K562 treated with DMSO at 1 percent for 4 hours (cell line): ENCODE measurements around the gene GPATCH11. TPM values are rescaled to one million over a fixed set of nuclear protein-coding genes. Genes with fewer than 3 reads are reported as not detected.

Experiments used
- total RNA-seq: library from RNA; unstranded; fragments of 300-600 nt; gene quantifications from 2 replicates; pipeline ENCODE4 v1.2.3, GENCODE V29; 2022; ENCODE audit not compliant: insufficient read depth

The GPATCH11 gene
- 7.7 and 8.4 TPM in 2 replicates for total RNA-seq

DNA sequence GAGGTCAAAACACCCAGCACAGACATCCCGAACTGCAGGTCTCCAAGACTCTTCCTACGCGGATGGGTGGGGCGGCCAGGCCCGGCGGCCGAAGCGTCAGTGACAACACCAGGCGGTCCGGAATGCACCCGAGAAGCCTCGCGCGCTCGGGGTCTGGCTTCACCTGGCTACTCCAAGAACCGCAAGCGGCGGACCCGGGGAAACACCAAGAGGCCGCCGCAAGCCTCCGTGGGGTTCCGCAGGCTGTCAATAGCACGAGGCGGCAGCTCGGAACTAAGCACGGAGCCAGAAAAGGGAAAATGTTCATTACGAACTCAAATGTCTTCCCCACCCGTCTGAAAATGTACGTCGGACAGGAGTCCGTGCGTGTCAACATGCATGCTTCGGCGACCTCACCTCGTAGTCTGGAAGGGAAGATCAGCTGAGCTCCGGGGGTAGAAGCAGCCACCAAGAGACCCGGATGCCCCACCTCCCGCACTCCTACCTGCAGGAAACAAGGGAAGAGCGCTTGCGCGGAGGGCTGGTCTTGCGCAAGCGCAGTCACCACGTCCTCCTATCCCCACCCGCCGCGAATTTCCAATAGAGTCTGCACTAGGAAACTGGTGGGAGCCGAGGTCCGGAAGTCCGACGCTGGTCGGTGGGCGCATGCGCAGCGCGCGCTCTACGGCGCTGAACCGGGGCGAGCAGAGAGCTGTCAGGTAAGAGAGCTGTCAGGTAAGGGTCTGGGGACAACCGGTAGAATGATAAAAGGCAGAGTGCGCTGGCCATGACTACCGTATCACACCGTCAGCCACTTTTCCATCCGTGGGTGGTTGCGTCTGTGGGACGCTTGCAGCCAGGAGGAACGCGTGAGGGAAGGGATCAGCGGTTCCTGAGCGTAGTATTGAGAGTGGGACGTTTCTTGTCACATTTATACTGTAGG is at the start of gene GPATCH11, which contains the start of gene HEATR5B:
Gene GPATCH11 (plus strand): TSS at position 646 of the 922 bp plus-strand sequence. CDS start 3,864 bp downstream, outside the sequence.
Gene HEATR5B (minus strand): TSS at position 500 of the 922 bp plus-strand sequence. CDS start 958 bp downstream, outside the sequence.

Other genes with a start within 250 kb of the GPATCH11 start
- gene STRN, start 118.0 kb upstream of the GPATCH11 start, total RNA-seq = 7.3 and 8.6 TPM in 2 replicates
- gene HEATR5B, start 146 bp upstream of the GPATCH11 start, total RNA-seq = 5.0 and 8.4 TPM in 2 replicates
- gene EIF2AK2, start 72.5 kb downstream of the GPATCH11 start, total RNA-seq = 3.9 and 4.5 TPM in 2 replicates
- gene SULT6B1, start 104.2 kb downstream of the GPATCH11 start, total RNA-seq = not detected in 2 replicates
- gene CEBPZOS, start 112.0 kb downstream of the GPATCH11 start, total RNA-seq = 20.0 and 21.1 TPM in 2 replicates
- 28.8 and 32.2 TPM in 2 replicates for gene CEBPZ, start 147.1 kb downstream of the GPATCH11 start, total RNA-seq
- 9.4 and 11.2 TPM in 2 replicates for gene NDUFAF7, start 147.1 kb downstream of the GPATCH11 start, total RNA-seq
- 8.1 and 8.6 TPM in 2 replicates for gene PRKD3, start 240.3 kb downstream of the GPATCH11 start, total RNA-seq